Measurements from ENCODE around the gene MED12L. TPM values are rescaled to one million over a fixed set of nuclear protein-coding genes. Genes with fewer than 3 reads are reported as not detected.

MED12L gene
- total and polyA plus RNA-seq, 10 of the 15 experiments (the other 5 are each of a cell fraction or from before 2014, with no cell fraction given) = 0.01 to 0.06 (median 0.03) TPM; not detected in 2

DNA sequence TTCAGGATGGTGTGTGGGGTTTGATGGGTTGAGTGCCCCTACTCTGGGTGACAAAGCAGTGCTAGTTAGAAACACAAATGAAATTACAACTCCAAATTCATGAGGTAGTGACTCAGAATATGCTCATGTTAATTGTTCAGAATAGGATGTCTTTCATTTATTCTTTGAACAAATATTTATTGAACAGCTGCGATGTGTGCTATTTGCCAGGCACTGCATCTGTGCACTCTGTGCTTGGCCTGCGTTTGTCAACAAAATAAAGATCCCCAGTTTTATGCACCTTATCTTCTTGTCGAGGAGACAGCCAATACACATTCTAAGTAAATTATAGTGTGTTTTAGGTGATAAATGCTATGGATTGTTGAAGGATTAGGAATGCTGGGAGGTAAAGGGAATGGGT is 27.3 kb downstream of the MED12L start:
- intact Hi-C loops (cut with micrococcal nuclease; ENCODE audit: unreplicated experiment) (no loop called here), in situ Hi-C loops (cut with MboI) (no loop called here)
- no TSS peak for BruUV-seq (replicated peaks)
- no peaks in the 10 kb centered on the region for H3K36me3 ChIP-seq (ENCODE audit: control insufficient read depth in 2 of 2, insufficient read depth in 2 of 2, low read length in 1 of 2)
- ATAC-seq = no peak
- DNase-seq (ENCODE audit: low read depth, low spot score) = no peak
- 64% methylated on average over 3 of the region's 3 CpGs for WGBS (ENCODE audit: insufficient coverage, insufficient replicate concordance, low lambda C conversion rate, missing lambda C conversion rate)
- CTCF ChIA-PET = no interaction called here
- H3K4me3 ChIP-seq = no peak overlapping the region
- no peaks in the 10 kb centered on the region for H3K4me1 ChIP-seq (ENCODE audit: control insufficient read depth, insufficient read depth, low read length)
- H3K27ac ChIP-seq (ENCODE audit: control insufficient read depth, insufficient read depth) = no peak overlapping the region
- POLR2A ChIA-PET = no interaction called here
- no peak overlapping the region for H3K9ac ChIP-seq (ENCODE audit: control insufficient read depth, insufficient read depth, low read length)
- H3K9me3 ChIP-seq (replicated peaks; ENCODE audit: control insufficient read depth, insufficient read depth, low read length) = no peaks in the 10 kb centered on the region
- H4K20me1 ChIP-seq (ENCODE audit: control insufficient read depth, insufficient read depth) = no peaks in the 10 kb centered on the region
- no peaks in the 10 kb centered on the region for H3K79me2 ChIP-seq (ENCODE audit: control insufficient read depth, insufficient read depth, low read length)
- H2AFZ ChIP-seq (ENCODE audit: control insufficient read depth, low read depth, low read length) = no peak overlapping the region
- TF ChIP-seq ZBTB11 (CRISPR knock-in tag; IDR thresholded peaks at IDR 0.05) (no peak), BRCA1 (IDR thresholded peaks at IDR 0.05; ENCODE audit: low read depth, low read length) (no peak), ZNF622 (IDR thresholded peaks at IDR 0.05) (no peak), CBX5 (IDR thresholded peaks at IDR 0.05; ENCODE audit: low read depth) (no peak), SUZ12 (IDR thresholded peaks at IDR 0.05; ENCODE audit: unreplicated experiment) (no peak), WRNIP1 (IDR thresholded peaks at IDR 0.05; ENCODE audit: borderline replicate concordance, low read depth, low read length) (no peak), STAT1 (conservative IDR thresholded peaks at IDR 0.05) (no peak), ZNF384 (IDR thresholded peaks at IDR 0.05; ENCODE audit: borderline replicate concordance, low read depth, low read length) (no peak), ATF2 (IDR thresholded peaks at IDR 0.05; ENCODE audit: low read length) (no peak), BHLHE40 (IDR thresholded peaks at IDR 0.05; ENCODE audit: borderline replicate concordance in 1 of 2, low read depth in 2 of 2, low read length in 1 of 2) (no peak), TBL1XR1 (IDR thresholded peaks at IDR 0.05; ENCODE audit: low read depth, low read length) (no peak), MTA3 (IDR thresholded peaks at IDR 0.05; ENCODE audit: borderline replicate concordance, low read length) (no peak), NFYB (IDR thresholded peaks at IDR 0.05; ENCODE audit: insufficient read depth, low read depth, low read length) (no peak)
- TF ChIP-seq, protein P1, sequence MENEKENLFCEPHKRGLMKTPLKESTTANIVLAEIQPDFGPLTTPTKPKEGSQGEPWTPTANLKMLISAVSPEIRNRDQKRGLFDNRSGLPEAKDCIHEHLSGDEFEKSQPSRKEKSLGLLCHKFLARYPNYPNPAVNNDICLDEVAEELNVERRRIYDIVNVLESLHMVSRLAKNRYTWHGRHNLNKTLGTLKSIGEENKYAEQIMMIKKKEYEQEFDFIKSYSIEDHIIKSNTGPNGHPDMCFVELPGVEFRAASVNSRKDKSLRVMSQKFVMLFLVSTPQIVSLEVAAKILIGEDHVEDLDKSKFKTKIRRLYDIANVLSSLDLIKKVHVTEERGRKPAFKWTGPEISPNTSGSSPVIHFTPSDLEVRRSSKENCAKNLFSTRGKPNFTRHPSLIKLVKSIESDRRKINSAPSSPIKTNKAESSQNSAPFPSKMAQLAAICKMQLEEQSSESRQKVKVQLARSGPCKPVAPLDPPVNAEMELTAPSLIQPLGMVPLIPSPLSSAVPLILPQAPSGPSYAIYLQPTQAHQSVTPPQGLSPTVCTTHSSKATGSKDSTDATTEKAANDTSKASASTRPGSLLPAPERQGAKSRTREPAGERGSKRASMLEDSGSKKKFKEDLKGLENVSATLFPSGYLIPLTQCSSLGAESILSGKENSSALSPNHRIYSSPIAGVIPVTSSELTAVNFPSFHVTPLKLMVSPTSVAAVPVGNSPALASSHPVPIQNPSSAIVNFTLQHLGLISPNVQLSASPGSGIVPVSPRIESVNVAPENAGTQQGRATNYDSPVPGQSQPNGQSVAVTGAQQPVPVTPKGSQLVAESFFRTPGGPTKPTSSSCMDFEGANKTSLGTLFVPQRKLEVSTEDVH (IDR thresholded peaks at IDR 0.05; ENCODE audit: low read depth, partially characterized antibody) = no peak
- no peak overlapping the region for H3K4me2 ChIP-seq (ENCODE audit: control insufficient read depth, insufficient read depth)
- RAD21 ChIA-PET (ENCODE audit: unreplicated experiment) = no interaction called here
- no peak for FAIRE-seq
- SMC1A ChIA-PET (ENCODE audit: uncharacterized antibody, unreplicated experiment) = no interaction called here
- H3K27me3 ChIP-seq (replicated peaks in 1 of 2; ENCODE audit: control insufficient read depth in 2 of 2, insufficient read depth in 2 of 2, low read length in 1 of 2) = no peaks in the 10 kb centered on the region

Data from GM12878 (cell line).